ENCODE measurements around the gene NDUFA6. TPM values are rescaled to one million over a fixed set of nuclear protein-coding genes. Genes with fewer than 3 reads are reported as not detected.

Gene NDUFA6
- total RNA-seq, 3 donors from 2014 or later = 85.3 to 106 (median 105) TPM

- ATAC-seq (no peak), DNase-seq (no peak)
- Histone ChIP-seq H3K4me3 (no peak overlapping the region), H3K36me3 (ENCODE audit: low read depth) (no peaks in the 10 kb centered on the region), H3K4me1 (ENCODE audit: low read depth) (peaks cover 29% of the 10 kb centered on the region), H3K9me3 (no peaks in the 10 kb centered on the region)
- intact Hi-C loops (cut with DNase I, micrococcal nuclease) = no loop called here
- no peak for TF ChIP-seq CTCF (IDR thresholded peaks at IDR 0.05)
These were observed 13.0 kb downstream of the NDUFA6 start for GRCh38 chr22:42077486-42078125.

- no peak overlapping the region for H3K4me3 ChIP-seq
- ATAC-seq (no peak), DNase-seq (no peak)
- H3K36me3 ChIP-seq (ENCODE audit: low read depth) = no peaks in the 10 kb centered on the region
- no peaks in the 10 kb centered on the region for H3K9me3 ChIP-seq
- peaks cover 29% of the 10 kb centered on the region for H3K4me1 ChIP-seq (ENCODE audit: low read depth)
- no peak for TF ChIP-seq CTCF (IDR thresholded peaks at IDR 0.05)
- intact Hi-C loops (cut with DNase I, micrococcal nuclease) = no loop called here
These were observed 13.6 kb downstream of the NDUFA6 start for GRCh38 chr22:42076764-42077485.

GRCh38 chr22:42074846-42075676 lies 15.5 kb downstream of the NDUFA6 start:
- intact Hi-C loops (cut with DNase I, micrococcal nuclease) = no loop called here
- H3K9me3 ChIP-seq = no peaks in the 10 kb centered on the region
- peaks cover 31% of the 10 kb centered on the region for H3K4me1 ChIP-seq (ENCODE audit: low read depth)
- H3K36me3 ChIP-seq (ENCODE audit: low read depth) = peaks cover 3% of the 10 kb centered on the region
- DNase-seq = no peak
- no peak overlapping the region for H3K4me3 ChIP-seq
- TF ChIP-seq CTCF (IDR thresholded peaks at IDR 0.05) = no peak
- no peak for ATAC-seq

GRCh38 chr22:42074132-42074811 lies 16.3 kb downstream of the NDUFA6 start, which contains the start of gene PHETA2:
TSS of gene PHETA2 (plus strand) at chr22:42074248. CDS start at chr22:42077294, 3,046 bp downstream.
- H3K36me3 ChIP-seq (ENCODE audit: low read depth) = peaks cover 3% of the 10 kb centered on the region
- intact Hi-C loops (cut with DNase I, micrococcal nuclease) = no loop called here
- ATAC-seq (peak; percentile 14), DNase-seq (peak; percentile 67 to 78 (median 73))
- H3K4me3 ChIP-seq = peak within 1 kb of the TSS; percentile 41
- peak; percentile 26 for TF ChIP-seq CTCF (IDR thresholded peaks at IDR 0.05)
- no peaks in the 10 kb centered on the region for H3K9me3 ChIP-seq
- H3K4me1 ChIP-seq (ENCODE audit: low read depth) = peaks cover 35% of the 10 kb centered on the region

GRCh38 chr22:42073621-42074041 lies 16.9 kb downstream of the NDUFA6 start:
- Histone ChIP-seq H3K36me3 (ENCODE audit: low read depth) (peaks cover 3% of the 10 kb centered on the region), H3K9me3 (no peaks in the 10 kb centered on the region), H3K4me3 (no peak overlapping the region), H3K4me1 (ENCODE audit: low read depth) (peaks cover 29% of the 10 kb centered on the region)
- no peak for ATAC-seq
- intact Hi-C loops (cut with DNase I, micrococcal nuclease) = no loop called here
- DNase-seq = no peak
- no peak for TF ChIP-seq CTCF (IDR thresholded peaks at IDR 0.05)

Measured in mucosa of descending colon (tissue), 3 donors.